Measurements from ENCODE around the gene ATF6. TPM values are rescaled to one million over a fixed set of nuclear protein-coding genes. Genes with fewer than 3 reads are reported as not detected.

ATF6 gene
- total and polyA plus RNA-seq, 2 of the 8 experiments (the other 6 are each of a cell fraction or from before 2014, with no cell fraction given): 4.6 to 10.0 TPM

- H2BK5ac ChIP-seq (ENCODE audit: low read depth, low read length): no peak overlapping the region
- no peaks in the 10 kb centered on the region for H3K23me2 ChIP-seq (ENCODE audit: low read depth, low read length)
- H3K36me3 ChIP-seq (ENCODE audit: control insufficient read depth in 2 of 4, insufficient read depth in 4 of 4, low read length in 3 of 4): no peaks in the 10 kb centered on the region
- H3K27ac ChIP-seq (ENCODE audit: low read depth, low read length): no peak overlapping the region
- H3K56ac ChIP-seq (replicated peaks; ENCODE audit: insufficient read length, low read depth, low read length): no peak overlapping the region
- no peak overlapping the region for H2AK5ac ChIP-seq (ENCODE audit: low read depth, low read length)
- H2BK15ac ChIP-seq (ENCODE audit: low read length): no peak overlapping the region
- no peak overlapping the region for H4K91ac ChIP-seq (replicated peaks; ENCODE audit: insufficient read length, low read length)
- WGBS, 2 experiments (ENCODE audit: extremely low coverage in 1 of 2, insufficient coverage in 1 of 2, insufficient read length in 1 of 2, insufficient replicate concordance in 2 of 2, low coverage in 1 of 2, low lambda C conversion rate in 2 of 2, missing lambda C conversion rate in 1 of 2): 74% methylated on average over 1 of the region's 1 CpG; no CpG with 5 or more reads in 1 of the 2 experiments
- H3K14ac ChIP-seq (ENCODE audit: insufficient read length): no peak overlapping the region
- CTCF ChIA-PET (ENCODE audit: partially characterized antibody): no interaction called here
- H3K79me1 ChIP-seq (ENCODE audit: low read depth, low read length): no peaks in the 10 kb centered on the region
- H3K23ac ChIP-seq (ENCODE audit: insufficient read length): no peak overlapping the region
- no peak overlapping the region for H3K4ac ChIP-seq (replicated peaks; ENCODE audit: insufficient read length, low read depth, low read length)
- no peak overlapping the region for H3K4me3 ChIP-seq (ENCODE audit: extremely low read depth in 1 of 4, insufficient read depth in 2 of 4, low read depth in 3 of 4, low read length in 4 of 4)
- H3K4me2 ChIP-seq (ENCODE audit: insufficient read depth in 1 of 2, low read depth in 2 of 2, low read length in 2 of 2): no peak overlapping the region
- no peaks in the 10 kb centered on the region for H3K27me3 ChIP-seq (replicated peaks in 1 of 4; ENCODE audit: control insufficient read depth in 3 of 4, extremely low read depth in 1 of 4, insufficient read depth in 3 of 4, low read length in 3 of 4)
- no peak overlapping the region for H2BK12ac ChIP-seq (ENCODE audit: low read depth, low read length)
- H3K4me1 ChIP-seq (replicated peaks in 1 of 4; ENCODE audit: control insufficient read depth in 3 of 4, insufficient read depth in 4 of 4, low read length in 3 of 4): peaks cover 0 to 7% (median 4%) of the 10 kb centered on the region in 4 experiments; a peak in 4 of 7 replicates
- H2AFZ ChIP-seq (ENCODE audit: low read length): no peak overlapping the region
- no peaks in the 10 kb centered on the region for H3K9me3 ChIP-seq (ENCODE audit: insufficient read depth in 2 of 2, low read depth in 1 of 2, low read length in 1 of 2)
- H3K18ac ChIP-seq (ENCODE audit: extremely low read depth, low read length): no peak overlapping the region
- no peak overlapping the region for H4K5ac ChIP-seq (ENCODE audit: insufficient read length, low read depth, low read length)
- no peak overlapping the region for H2BK120ac ChIP-seq (replicated peaks; ENCODE audit: low read depth, low read length)
- H3K79me2 ChIP-seq (ENCODE audit: control insufficient read depth in 1 of 2, insufficient read depth in 2 of 2, low read length in 2 of 2): no peaks in the 10 kb centered on the region
- H4K8ac ChIP-seq (ENCODE audit: extremely low read depth, insufficient read depth, low read length): no peak overlapping the region
- H2BK20ac ChIP-seq (ENCODE audit: low read length): no peak overlapping the region
- POLR2A ChIA-PET (ENCODE audit: partially characterized antibody): no interaction called here
- no peak for FAIRE-seq
- H4K20me1 ChIP-seq (replicated peaks in 1 of 2; ENCODE audit: control insufficient read depth in 1 of 2, insufficient read depth in 2 of 2, low read length in 2 of 2): no peaks in the 10 kb centered on the region
- no peak overlapping the region for H3K9ac ChIP-seq (replicated peaks in 1 of 4; ENCODE audit: extremely low read depth in 1 of 4, low read depth in 3 of 4, low read length in 3 of 4)
- no peak for DNase-seq (ENCODE audit: low read depth in 1 of 2, low spot score in 2 of 2)
- TF ChIP-seq ASH2L (IDR thresholded peaks at IDR 0.05; ENCODE audit: low read length) (no peak), JUND (IDR thresholded peaks at IDR 0.05; ENCODE audit: low read length) (no peak), CTCF (IDR thresholded peaks at IDR 0.05; ENCODE audit: control extremely low read depth in 1 of 3, insufficient read depth in 1 of 3, low read depth in 1 of 3, low read length in 3 of 3) (no peak), EZH2 (IDR thresholded peaks at IDR 0.05; ENCODE audit: low read depth, low read length, severe bottlenecking) (no peak), JUN (IDR thresholded peaks at IDR 0.05; ENCODE audit: low read depth, low read length) (no peak), CEBPB (IDR thresholded peaks at IDR 0.05; ENCODE audit: low read depth, low read length) (no peak), EP300 (IDR thresholded peaks at IDR 0.05; ENCODE audit: borderline replicate concordance in 1 of 2, low read depth in 2 of 2, low read length in 2 of 2) (no peak), TEAD4 (IDR thresholded peaks at IDR 0.05; ENCODE audit: low read depth, low read length) (no peak), KDM5A (IDR thresholded peaks at IDR 0.05; ENCODE audit: low read length) (no peak), TAF1 (IDR thresholded peaks at IDR 0.05; ENCODE audit: low read depth, low read length) (no peak), POU5F1 (IDR thresholded peaks at IDR 0.05; ENCODE audit: low read depth, low read length) (no peak), CHD1 (IDR thresholded peaks at IDR 0.05; ENCODE audit: low read depth, low read length) (no peak)
These were observed 185.5 kb downstream of the ATF6 start for GRCh38 chr1:161951646-161952045.

All from H1 (cell line).